OCI-LY3 (cell line): Measurements from ENCODE around the gene CMSS1.

Source experiments
- CTCF ChIP-seq: fragments of 200-600, 300-600 bp; sonication (generic); IDR thresholded peaks from 2 replicates; pipeline ENCODE4 v1.5.1; 2014; ENCODE audit warnings: antibody characterized with exemption, low read length, low read depth
- EZH2phosphoT487 ChIP-seq: fragments of 200-600 bp; shearing (Covaris generic); IDR thresholded peaks from 2 replicates; pipeline ENCODE4 v1.6.1; 2018; ENCODE audit warnings: antibody characterized with exemption, mixed run types, low read depth

GRCh38 chr3:99921986-99922385, 104.3 kb downstream of the CMSS1 start:
- no peak for TF ChIP-seq CTCF
- TF ChIP-seq EZH2phosphoT487, result no peak
